GM23338 (cell line): ENCODE measurements around the gene VPS8. TPM values are rescaled to one million over a fixed set of nuclear protein-coding genes. Genes with fewer than 3 reads are reported as not detected.

Experiments
- ATAC-seq: fragments of 200-7000 bp; cut with Tn5 transposase; 3 replicates; pipeline ENCODE4 v1.9.1; 2020
- DNase-seq: peaks from one replicate; pipeline ENCODE4 v3.0.0-alpha.2; 2015; ENCODE audit warnings: low spot score
- H2AFZ ChIP-seq: fragments of 200-600 bp; sonication (generic); 2 replicates; pipeline ENCODE4 v1.8.0; 2016; ENCODE audit warnings: antibody characterized with exemption, mild to moderate bottlenecking, moderate library complexity
- H3F3A ChIP-seq: fragments of 200-600 bp; sonication (generic); replicated peaks from 2 replicates; pipeline ENCODE4 v1.8.0; 2017; ENCODE audit warnings: antibody characterized with exemption, mixed run types, low read depth
- H3K27ac ChIP-seq: fragments of 200-600 bp; sonication (generic); 2 replicates; pipeline ENCODE4 v1.6.1; 2016; ENCODE audit warnings: low read depth
- H3K27me3 ChIP-seq: fragments of 200-600 bp; sonication (generic); 2 replicates; pipeline ENCODE4 v1.8.0; 2016; ENCODE audit warnings: mild to moderate bottlenecking, mixed run types, moderate library complexity; ENCODE audit not compliant: insufficient read depth
- H3K36me3 ChIP-seq: fragments of 200-600 bp; sonication (generic); 2 replicates; pipeline ENCODE4 v1.8.0; 2016; ENCODE audit warnings: mild to moderate bottlenecking; ENCODE audit not compliant: insufficient read depth
- H3K4me1 ChIP-seq: fragments of 200-600 bp; sonication (generic); 2 replicates; pipeline ENCODE4 v1.8.0; 2016; ENCODE audit warnings: mild to moderate bottlenecking, moderate library complexity; ENCODE audit not compliant: insufficient read depth
- H3K4me2 ChIP-seq: fragments of 200-600 bp; sonication (generic); 2 replicates; pipeline ENCODE4 v1.7.1; 2017; ENCODE audit warnings: mixed run types
- H3K4me3 ChIP-seq: fragments of 200-600 bp; sonication (generic); 2 replicates; pipeline ENCODE4 v1.6.1; 2016; ENCODE audit warnings: mixed run types
- H3K79me2 ChIP-seq: fragments of 200-600 bp; sonication (generic); replicated peaks from 2 replicates; pipeline ENCODE4 v1.8.0; 2017; ENCODE audit warnings: mild to moderate bottlenecking; ENCODE audit not compliant: insufficient read depth
- H3K9me2 ChIP-seq: fragments of 200-600 bp; sonication (generic); 2 replicates; pipeline ENCODE4 v1.8.0; 2017; ENCODE audit not compliant: insufficient read depth
- H4K20me1 ChIP-seq: fragments of 200-600 bp; sonication (generic); replicated peaks from 2 replicates; pipeline ENCODE4 v1.8.0; 2017; ENCODE audit warnings: mild to moderate bottlenecking; ENCODE audit not compliant: insufficient read depth
- H3K27ac Mint-ChIP-seq: 2 replicates; pipeline ENCODE4 v1.8.0; 2020; ENCODE audit warnings: inconsistent platforms, mild to moderate bottlenecking, moderate library complexity, mixed read lengths
- H3K27me3 Mint-ChIP-seq: 3 replicates; pipeline ENCODE4 v1.8.0; 2022; ENCODE audit warnings: low read depth, mild to moderate bottlenecking, moderate library complexity, mixed read lengths, inconsistent platforms; ENCODE audit not compliant: insufficient read depth, poor library complexity
- H3K36me3 Mint-ChIP-seq: 3 replicates; pipeline ENCODE4 v1.8.0; 2021; ENCODE audit warnings: low read depth, mild to moderate bottlenecking, inconsistent platforms, moderate library complexity, mixed read lengths
- H3K4me1 Mint-ChIP-seq: 3 replicates; pipeline ENCODE4 v1.8.0; 2020; ENCODE audit warnings: mild to moderate bottlenecking, inconsistent platforms, mixed read lengths
- H3K4me3 Mint-ChIP-seq: 3 replicates; pipeline ENCODE4 v1.8.0; 2021; ENCODE audit warnings: moderate library complexity, mild to moderate bottlenecking, inconsistent platforms, mixed read lengths
- H3K9me3 Mint-ChIP-seq: 3 replicates; pipeline ENCODE4 v1.8.0; 2020; ENCODE audit warnings: moderate library complexity, mild to moderate bottlenecking, inconsistent platforms, mixed read lengths
- CREB1 ChIP-seq: fragments of 250-450 bp; sonication (Bioruptor Pico); IDR thresholded peaks from 2 replicates; pipeline ENCODE4 v1.5.0; 2020; ENCODE audit warnings: low read depth, mild to moderate bottlenecking, moderate library complexity
- EZH2 ChIP-seq: fragments of 200-600 bp; sonication (generic); IDR thresholded peaks from one replicate; pipeline ENCODE4 v1.8.0; 2017; ENCODE audit warnings: antibody characterized with exemption, mild to moderate bottlenecking, low read depth; ENCODE audit not compliant: unreplicated experiment
- EZH2phosphoT487 ChIP-seq: fragments of 200-600 bp; sonication (generic); IDR thresholded peaks from one replicate; pipeline ENCODE4 v1.8.1; 2018; ENCODE audit warnings: antibody characterized with exemption; ENCODE audit not compliant: unreplicated experiment
- JUNB ChIP-seq: IDR thresholded peaks from one replicate; pipeline ENCODE4 v1.6.1; 2016; ENCODE audit warnings: antibody characterized with exemption; ENCODE audit not compliant: unreplicated experiment
- NANOG ChIP-seq: IDR thresholded peaks from 2 replicates; pipeline ENCODE4 v1.6.1; 2016; ENCODE audit warnings: antibody characterized with exemption, borderline replicate concordance
- POLR2AphosphoS5 ChIP-seq: IDR thresholded peaks from 2 replicates; pipeline ENCODE4 v1.6.1; 2016; ENCODE audit warnings: antibody characterized with exemption, low read depth
- REST ChIP-seq: IDR thresholded peaks from one replicate; pipeline ENCODE4 v1.6.1; 2018; ENCODE audit warnings: antibody characterized with exemption; ENCODE audit not compliant: unreplicated experiment
- ZNF114 ChIP-seq: fragments of 250-450 bp; sonication (Bioruptor Pico); IDR thresholded peaks from 2 replicates; pipeline ENCODE4 v1.5.0; 2020; ENCODE audit warnings: mild to moderate bottlenecking, moderate library complexity
- ZNF462 ChIP-seq: fragments of 250-450 bp; sonication (Bioruptor Pico); IDR thresholded peaks from 2 replicates; pipeline ENCODE4 v1.5.0; 2020; ENCODE audit warnings: mild to moderate bottlenecking, moderate library complexity
- polyA plus RNA-seq: library from polyadenylated mRNA; unstranded; fragments of >200 nt; fragmentation: Nextera tagmentation; extraction: Ambion mirVana; gene quantifications from 2 replicates; pipeline ENCODE4 v1.2.1, GENCODE V29; 2016
- total RNA-seq: library from RNA; depleted of rRNA; stranded (reverse); fragments of >200 nt; shearing (Covaris generic); gene quantifications from 2 replicates; pipeline ENCODE4 v1.2.3, GENCODE V29; 2014

The VPS8 gene
- total and polyA plus RNA-seq, 2 experiments from 2014 or later = 17.3 to 45.5 TPM

GRCh38 chr3:184910664-184911063 lies 98.7 kb downstream of the VPS8 start (continued):
- no peak for TF ChIP-seq EZH2phosphoT487
- no peak for TF ChIP-seq POLR2AphosphoS5
- no peak for TF ChIP-seq EZH2
- TF ChIP-seq CREB1 (CRISPR knock-in tag) = no peak
- TF ChIP-seq ZNF114 (CRISPR knock-in tag) = no peak
- TF ChIP-seq JUNB = no peak
- TF ChIP-seq REST = no peak

GRCh38 chr3:184911570-184911969 lies 99.6 kb downstream of the VPS8 start:
- ATAC-seq (peak; percentile 58), DNase-seq (peak; percentile 66)
- Histone ChIP-seq H3K36me3 (no peaks in the 10 kb centered on the region), H3K4me1 (peaks cover 72% of the 10 kb centered on the region), H3K9me2 (no peaks in the 10 kb centered on the region), H3K4me2 (peak overlapping the region; percentile 70), H3K27ac (peak overlapping the region; percentile 93), H3K27me3 (no peaks in the 10 kb centered on the region), H3K79me2 (no peaks in the 10 kb centered on the region), H3F3A (no peaks in the 10 kb centered on the region), H4K20me1 (no peaks in the 10 kb centered on the region), H2AFZ (no peak overlapping the region), H3K4me3 (peak overlapping the region; percentile 33)
- peaks cover 8% of the 10 kb centered on the region; the same call in 1 of the 3 replicates for H3K36me3 Mint-ChIP-seq
- H3K27ac Mint-ChIP-seq = peak overlapping the region; percentile 80
- peaks cover 91% of the 10 kb centered on the region for H3K4me1 Mint-ChIP-seq
- H3K9me3 Mint-ChIP-seq = no peaks in the 10 kb centered on the region
- H3K27me3 Mint-ChIP-seq = peaks cover 2% of the 10 kb centered on the region
- TF ChIP-seq ZNF462 = no peak
- peak; percentile 56 for TF ChIP-seq NANOG
- peak overlapping the region; percentile 56 for H3K4me3 Mint-ChIP-seq
